ENCODE results near the gene GNG12.

Gene GNG12

GRCh38 chr1:67722292-67722944 is 110.8 kb downstream of the GNG12 start:
- ChIA-PET POLR2A (ENCODE audit: low non-redundant PET) (interaction anchor here (0.8 kb wide), 1 partner anchor 165 kb away, joined by 10 read pairs; no protein-coding TSS in a partner anchor), CTCF (no interaction called here)

GRCh38 chr1:67721650-67722291 is 111.5 kb downstream of the GNG12 start:
- no peak for DNase-seq (ENCODE audit: low spot score)
- H3K27ac ChIP-seq = no peak overlapping the region
- no peak for TF ChIP-seq CTCF (conservative IDR thresholded peaks at IDR 0.05; ENCODE audit: low read depth)
- ChIA-PET CTCF (no interaction called here), POLR2A (ENCODE audit: low non-redundant PET) (interaction anchor here (0.8 kb wide), 1 partner anchor 166 kb away, joined by 10 read pairs; no protein-coding TSS in a partner anchor)

More at GRCh38 chr1:67722292-67722944, 110.8 kb downstream of the GNG12 start:
- no peak overlapping the region for H3K27ac ChIP-seq
- no peak for DNase-seq (ENCODE audit: low spot score)
- no peak for TF ChIP-seq CTCF (conservative IDR thresholded peaks at IDR 0.05; ENCODE audit: low read depth)

DNA sequence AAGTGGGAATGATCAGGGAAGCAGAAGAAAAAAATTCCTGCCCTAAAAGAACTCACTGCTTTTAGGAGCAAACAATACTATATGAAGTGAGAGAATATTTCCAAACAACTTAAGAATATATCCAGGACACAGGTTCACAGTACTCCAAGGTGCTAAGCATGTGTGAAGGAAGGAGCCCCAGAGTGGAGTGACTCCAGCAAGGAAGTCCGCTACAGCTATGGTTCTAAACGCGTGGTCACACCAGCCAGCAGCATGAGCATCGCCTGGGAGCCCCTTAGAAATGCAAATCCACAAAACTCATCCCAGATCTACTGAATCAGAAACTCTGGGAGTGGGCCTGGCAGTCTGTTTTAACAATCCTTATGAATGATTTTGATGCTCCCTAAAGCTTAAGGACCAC is 112.2 kb downstream of the GNG12 start:
- no peak for TF ChIP-seq CTCF (conservative IDR thresholded peaks at IDR 0.05; ENCODE audit: low read depth)
- DNase-seq (ENCODE audit: low spot score) = no peak
- H3K27ac ChIP-seq = no peak overlapping the region
- POLR2A ChIA-PET (ENCODE audit: low non-redundant PET) = no interaction called here
- CTCF ChIA-PET = no interaction called here

DNA sequence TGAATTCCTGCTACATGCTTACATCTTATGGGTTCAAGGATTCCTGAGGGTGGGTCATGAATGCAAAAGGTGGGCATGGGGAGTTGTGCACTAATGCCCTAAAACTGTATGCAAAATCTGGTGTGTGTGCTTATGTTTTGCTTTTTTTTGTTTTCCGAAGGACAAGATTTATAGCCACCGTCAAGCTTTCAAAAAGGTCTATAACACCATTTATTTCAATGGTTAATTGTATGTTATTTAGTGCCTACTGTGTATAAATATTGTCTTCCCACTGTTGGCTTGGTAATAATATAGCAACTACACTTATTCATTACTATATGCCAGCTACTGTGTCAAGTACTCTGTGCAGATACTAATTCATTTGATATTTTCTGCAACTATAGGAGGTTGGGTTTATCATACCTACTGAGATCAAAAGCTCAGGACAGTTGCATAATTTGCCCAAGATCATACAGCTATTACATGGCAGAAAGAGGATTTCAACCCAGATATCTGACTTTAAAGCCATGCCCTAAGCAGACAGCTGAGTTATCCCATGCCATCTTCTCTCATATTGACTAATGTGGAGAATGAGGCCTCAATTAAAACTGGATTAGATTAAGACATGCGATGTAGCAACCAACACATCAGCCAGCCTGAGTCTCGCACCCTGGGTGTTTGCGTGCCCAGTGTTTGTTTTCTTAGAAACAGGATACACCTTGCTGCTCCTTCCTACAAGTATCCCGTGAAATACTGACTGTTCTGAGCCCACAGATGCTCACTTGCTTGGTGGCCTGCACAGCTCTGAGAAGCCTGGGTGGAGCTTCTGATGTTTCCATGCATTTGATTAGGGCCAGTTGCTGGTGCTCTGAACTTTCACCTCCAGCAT is 113.7 kb downstream of the GNG12 start:
- H3K27ac ChIP-seq = 0 out of 2 replicates have a peak overlapping the region, but pooled peaks have one; percentile 22
- POLR2A ChIA-PET (ENCODE audit: low non-redundant PET) = interaction anchor here (0.6 kb wide), 1 partner anchor 149 kb away, joined by 4 read pairs; no protein-coding TSS in a partner anchor
- CTCF ChIA-PET = interaction anchor here (0.6 kb wide), 3 partner anchors 18 to 156 kb away, joined by 3 to 7 read pairs (median 4); no protein-coding TSS in a partner anchor
- DNase-seq (ENCODE audit: low spot score) = no peak
- TF ChIP-seq CTCF (conservative IDR thresholded peaks at IDR 0.05; ENCODE audit: low read depth) = no peak

DNA sequence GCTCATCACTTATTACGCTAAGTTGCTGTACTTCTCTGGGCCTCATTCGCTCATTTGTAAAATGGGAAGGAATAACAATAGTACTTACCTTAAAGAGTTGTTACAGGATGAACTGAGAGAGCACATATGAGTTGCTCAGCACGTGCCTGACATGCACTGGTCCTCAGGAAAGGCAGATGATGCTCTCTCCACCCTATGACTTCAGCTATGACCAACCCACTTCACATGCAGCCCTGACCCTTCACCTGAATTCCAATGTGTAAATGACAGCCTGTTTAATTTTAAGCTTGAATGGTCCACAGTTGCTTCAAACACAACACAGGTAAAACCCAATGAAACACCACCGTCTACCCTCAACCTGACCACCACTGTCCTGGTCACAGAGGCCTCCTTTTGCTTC is 115.4 kb downstream of the GNG12 start:
- POLR2A ChIA-PET (ENCODE audit: low non-redundant PET) = interaction anchor here (0.6 kb wide), 1 partner anchor 509 kb away, joined by 3 read pairs; no protein-coding TSS in a partner anchor
- H3K27ac ChIP-seq = no peak overlapping the region
- DNase-seq (ENCODE audit: low spot score) = no peak
- CTCF ChIA-PET = interaction anchor here (0.6 to 1.1 kb wide), 2 partner anchors 43 to 159 kb away, joined by 3 to 4 read pairs; no protein-coding TSS in a partner anchor
- TF ChIP-seq CTCF (conservative IDR thresholded peaks at IDR 0.05; ENCODE audit: low read depth) = no peak

DNA sequence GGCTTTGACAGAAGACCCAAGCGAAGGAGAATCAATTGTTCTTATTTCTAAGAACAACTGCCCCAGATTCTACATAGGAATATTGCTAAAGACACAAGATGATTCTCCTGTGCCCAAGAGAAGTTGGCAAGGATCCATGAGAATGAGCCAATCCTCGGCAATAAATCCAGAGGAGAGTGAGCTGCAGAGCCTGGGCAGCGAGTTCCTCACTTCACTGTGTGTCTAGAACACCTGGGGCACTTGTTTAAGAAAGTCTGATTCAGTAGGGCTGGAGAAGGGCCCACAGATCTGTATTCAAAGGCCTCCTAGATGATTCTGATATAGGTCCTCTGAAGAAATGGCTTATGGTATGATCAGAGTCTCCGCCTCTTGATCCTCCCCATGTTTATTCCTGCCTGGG is 116.5 kb downstream of the GNG12 start:
- ChIA-PET CTCF (interaction anchor here (0.6 to 1.1 kb wide), 2 partner anchors 30 to 44 kb away, joined by 4 to 8 read pairs; no protein-coding TSS in a partner anchor), POLR2A (ENCODE audit: low non-redundant PET) (no interaction called here)
- DNase-seq (ENCODE audit: low spot score) = peak; percentile 48
- no peak for TF ChIP-seq CTCF (conservative IDR thresholded peaks at IDR 0.05; ENCODE audit: low read depth)
- peak overlapping the region; percentile 89 for H3K27ac ChIP-seq

All from RWPE1 (cell line).